Tibial artery (tissue), 4 donors: ENCODE results near the gene C1QBP.

Source experiments
- DNase-seq, 2 donors: peaks; one replicate each; pipeline ENCODE4 v3.0.0-alpha.2; 2019
- H3K27ac ChIP-seq, 2 donors: fragments of 200-600 bp; sonication (generic) in 1 of 2; 1 replicate in 1 of 2; 2 replicates in 1 of 2; pipeline ENCODE4 v1.5.1; 2018 to 2019; ENCODE audit warnings: mild to moderate bottlenecking in 1 of 2
- H3K27me3 ChIP-seq, 2 donors: fragments of 200-600 bp; sonication (generic) in 1 of 2; one replicate each; pipeline versions ENCODE4 v1.5.1 to v1.6.0; 2016 to 2019
- H3K36me3 ChIP-seq, 3 donors: fragments of 200-600 bp; sonication (generic) in 2 of 3; one replicate each; pipeline ENCODE4 v1.5.1; 2016 to 2019; ENCODE audit warnings: mild to moderate bottlenecking in 2 of 3
- H3K4me1 ChIP-seq, 4 donors: fragments of 200-600 bp; sonication (generic) in 2 of 4; 1 replicate in 3 of 4; 2 replicates in 1 of 4; pipeline ENCODE4 v1.5.1; 2016 to 2019
- H3K4me3 ChIP-seq, 2 donors: fragments of 200-600 bp; sonication (generic) in 1 of 2; 1 replicate in 1 of 2; 2 replicates in 1 of 2; pipeline ENCODE4 v1.5.1; 2018 to 2019; ENCODE audit warnings: mild to moderate bottlenecking in 2 of 2
- H3K9me3 ChIP-seq, 3 donors: fragments of 200-600 bp; sonication (generic) in 1 of 3; one replicate each; pipeline ENCODE4 v1.5.1; 2016 to 2019
- CTCF ChIP-seq, 2 experiments: fragments of 200-600 bp in 1 of 2; fragments of 450-650 bp in 1 of 2; IDR thresholded peaks; one replicate each; pipeline ENCODE4 v1.5.1; 2017 to 2019; ENCODE audit warnings: antibody characterized with exemption in 2 of 2, mild to moderate bottlenecking in 1 of 2, moderate library complexity in 1 of 2
- intact Hi-C: fragments of 100-400 bp; cut with DNase I; formaldehyde crosslinking; loops from one replicate; pipeline ENCODE4 v1.15.0; 2023; ENCODE audit warnings: low total_unique reads

Gene C1QBP

GRCh38 chr17:5430413-5430999 lies 8.4 kb downstream of the C1QBP start:
- Histone ChIP-seq H3K4me1 (no peaks in the 10 kb centered on the region), H3K27me3 (no peaks in the 10 kb centered on the region), H3K36me3 (peaks cover 72 to 99% (median 97%) of the 10 kb centered on the region in 3 donors), H3K27ac (no peak overlapping the region), H3K9me3 (no peaks in the 10 kb centered on the region), H3K4me3 (no peak overlapping the region)
- intact Hi-C loops, result no loop called here
- DNase-seq, result no peak
- TF ChIP-seq CTCF (IDR thresholded peaks at IDR 0.05), result no peak

GRCh38 chr17:5429191-5429887 lies 9.6 kb downstream of the C1QBP start:
- Histone ChIP-seq H3K36me3 (peaks cover 74 to 100% (median 97%) of the 10 kb centered on the region in 3 donors), H3K4me3 (no peak overlapping the region), H3K9me3 (no peaks in the 10 kb centered on the region), H3K27ac (no peak overlapping the region), H3K27me3 (no peaks in the 10 kb centered on the region), H3K4me1 (no peaks in the 10 kb centered on the region)
- TF ChIP-seq CTCF (IDR thresholded peaks at IDR 0.05), result no peak
- intact Hi-C loops, result no loop called here
- no peak for DNase-seq

- TF ChIP-seq CTCF (IDR thresholded peaks at IDR 0.05), result no peak
- H3K27me3 ChIP-seq, result no peaks in the 10 kb centered on the region
- H3K4me3 ChIP-seq, result no peak overlapping the region
- H3K4me1 ChIP-seq, result peaks cover 0 to 9% (median 7%) of the 10 kb centered on the region in 4 donors
- H3K36me3 ChIP-seq, result peaks cover 67 to 97% (median 79%) of the 10 kb centered on the region in 3 donors
- intact Hi-C loops, result no loop called here
- H3K27ac ChIP-seq, result no peak overlapping the region
- H3K9me3 ChIP-seq, result no peaks in the 10 kb centered on the region
- DNase-seq, result no peak
These were observed 13.1 kb downstream of the C1QBP start for GRCh38 chr17:5425826-5426225.

GRCh38 chr17:5424909-5425308 lies 14.0 kb downstream of the C1QBP start:
- peaks cover 59 to 88% (median 70%) of the 10 kb centered on the region in 3 donors for H3K36me3 ChIP-seq
- TF ChIP-seq CTCF (IDR thresholded peaks at IDR 0.05), result no peak
- no peak overlapping the region for H3K4me3 ChIP-seq
- no peak overlapping the region for H3K27ac ChIP-seq
- no peaks in the 10 kb centered on the region for H3K9me3 ChIP-seq
- H3K27me3 ChIP-seq, result no peaks in the 10 kb centered on the region
- DNase-seq, result no peak
- intact Hi-C loops, result loop anchor here (5.0 kb wide), 1 partner anchor 62 kb away; the partner anchor contains the start of genes DERL2 and MIS12
- peaks cover 0 to 13% (median 11%) of the 10 kb centered on the region in 4 donors for H3K4me1 ChIP-seq

GRCh38 chr17:5422505-5422904 lies 16.4 kb downstream of the C1QBP start:
- intact Hi-C loops, result loop anchor here (5.0 kb wide), 1 partner anchor 65 kb away; the partner anchor contains the start of genes DERL2 and MIS12
- Histone ChIP-seq H3K9me3 (no peaks in the 10 kb centered on the region), H3K36me3 (peaks cover 46 to 66% (median 49%) of the 10 kb centered on the region in 3 donors), H3K4me3 (no peak overlapping the region), H3K4me1 (peaks cover 0 to 24% (median 23%) of the 10 kb centered on the region in 4 donors), H3K27me3 (no peaks in the 10 kb centered on the region), H3K27ac (no peak overlapping the region)
- TF ChIP-seq CTCF (IDR thresholded peaks at IDR 0.05), result no peak
- DNase-seq, result no peak
